Neural cell (in vitro differentiated cells): ENCODE results near the gene SPP2. TPM values are rescaled to one million over a fixed set of nuclear protein-coding genes. Genes with fewer than 3 reads are reported as not detected.

Experiments used
- H2AFZ ChIP-seq: fragments of 200-600, 300-800 bp; sonication (generic), shearing (Covaris generic); 2 replicates; pipeline ENCODE4 v1.6.0; 2014; ENCODE audit warnings: low read depth, mild to moderate bottlenecking, antibody characterized with exemption, low read length, moderate library complexity
- H3F3A ChIP-seq: fragments of 200-600 bp; shearing (Covaris generic); 2 replicates; pipeline ENCODE4 v1.6.1; 2016; ENCODE audit warnings: mild to moderate bottlenecking, moderate library complexity, mixed read lengths, antibody characterized with exemption, low read length; ENCODE audit not compliant: insufficient read depth, poor library complexity, severe bottlenecking
- H3K27ac ChIP-seq: fragments of 200-600, 300-800 bp; sonication (generic), shearing (Covaris generic); 2 replicates; pipeline ENCODE4 v1.5.1; 2014; ENCODE audit warnings: mild to moderate bottlenecking, low read length, moderate library complexity
- H3K27me3 ChIP-seq: fragments of 300-800, 200-600 bp; sonication (generic), shearing (Covaris generic); 2 replicates; pipeline ENCODE4 v1.6.0; 2014; ENCODE audit warnings: mild to moderate bottlenecking, low read depth, low read length, moderate library complexity; ENCODE audit not compliant: insufficient read depth
- H3K36me3 ChIP-seq: fragments of 300-800, 200-600 bp; sonication (generic), shearing (Covaris generic); 2 replicates; pipeline ENCODE4 v1.5.1; 2014; ENCODE audit warnings: mild to moderate bottlenecking, antibody characterized with exemption, low read length, moderate library complexity; ENCODE audit not compliant: insufficient read depth
- H3K4me2 ChIP-seq: fragments of 300-800, 200-600 bp; sonication (generic), shearing (Covaris generic); 2 replicates; pipeline ENCODE4 v1.6.0; 2014; ENCODE audit warnings: mild to moderate bottlenecking, low read length
- H3K4me3 ChIP-seq: fragments of 300-800, 200-600 bp; sonication (generic), shearing (Covaris generic); 2 replicates; pipeline ENCODE4 v1.5.1; 2014; ENCODE audit warnings: mild to moderate bottlenecking, low read length, moderate library complexity
- H3K79me2 ChIP-seq: fragments of 200-600 bp; shearing (Covaris generic); replicated peaks from 2 replicates; pipeline ENCODE4 v1.6.0; 2014; ENCODE audit warnings: mild to moderate bottlenecking, low read length, moderate library complexity; ENCODE audit not compliant: insufficient read depth
- H3K9ac ChIP-seq: fragments of 300-800, 200-600 bp; sonication (generic), shearing (Covaris generic); 2 replicates; pipeline ENCODE4 v1.6.1; 2016; ENCODE audit warnings: mild to moderate bottlenecking, low read length, mixed read lengths
- H3K9me2 ChIP-seq: fragments of 200-600 bp; shearing (Covaris generic); 2 replicates; pipeline ENCODE4 v1.6.1; 2016; ENCODE audit warnings: mild to moderate bottlenecking, low read length, mixed read lengths; ENCODE audit not compliant: insufficient read depth
- H3K9me3 ChIP-seq: fragments of 200-600, 300-800 bp; sonication (generic), shearing (Covaris generic); 2 replicates; pipeline ENCODE4 v1.6.1; 2016; ENCODE audit warnings: mild to moderate bottlenecking, mixed run types, low read length, moderate library complexity, mixed read lengths
- H4K20me1 ChIP-seq: fragments of 200-600 bp; shearing (Covaris generic); 2 replicates; pipeline ENCODE4 v1.6.1; 2016; ENCODE audit warnings: mild to moderate bottlenecking, mixed run types; ENCODE audit not compliant: insufficient read depth
- EP300 ChIP-seq: fragments of 450-650 bp; conservative IDR thresholded peaks from 2 replicates; pipeline ENCODE4 v1.6.1; 2014; ENCODE audit warnings: antibody characterized with exemption, mild to moderate bottlenecking, moderate library complexity; ENCODE audit not compliant: poor library complexity, severe bottlenecking
- EZH2 ChIP-seq: fragments of 200-600, 300-800 bp; shearing (Covaris generic), sonication (generic); IDR thresholded peaks from 2 replicates; pipeline ENCODE4 v1.6.1; 2014; ENCODE audit warnings: antibody characterized with exemption, low read length, borderline replicate concordance, mild to moderate bottlenecking; ENCODE audit not compliant: insufficient read depth, poor library complexity, severe bottlenecking
- MXI1 ChIP-seq: fragments of 450-650 bp; conservative IDR thresholded peaks from 2 replicates; pipeline ENCODE4 v1.6.1; 2014; ENCODE audit warnings: antibody characterized with exemption, mild to moderate bottlenecking; ENCODE audit not compliant: poor library complexity, severe bottlenecking
- POLR2AphosphoS5 ChIP-seq: IDR thresholded peaks from 2 replicates; pipeline ENCODE4 v1.6.1; 2012
- RAD21 ChIP-seq: fragments of 450-650 bp; conservative IDR thresholded peaks from 2 replicates; pipeline ENCODE4 v1.6.1; 2014; ENCODE audit warnings: antibody characterized with exemption, mild to moderate bottlenecking, moderate library complexity
- REST ChIP-seq: IDR thresholded peaks from 2 replicates; pipeline ENCODE4 v1.6.1; 2012; ENCODE audit warnings: borderline replicate concordance
- SMC3 ChIP-seq: fragments of 450-650 bp; conservative IDR thresholded peaks from 2 replicates; pipeline ENCODE4 v1.6.1; 2014; ENCODE audit warnings: antibody characterized with exemption, mild to moderate bottlenecking, moderate library complexity; ENCODE audit not compliant: poor library complexity
- TAF1 ChIP-seq: IDR thresholded peaks from 2 replicates; pipeline ENCODE4 v1.6.1; 2012; ENCODE audit warnings: low read depth
- polyA plus RNA-seq: library from polyadenylated mRNA; depleted of rRNA; stranded (reverse); fragments of >200 nt; gene quantifications from 2 replicates; pipeline ENCODE4 v1.2.3, GENCODE V29; 2014
- TF ChIP-seq, protein P1 (sequence below): fragments of 450-650 bp; IDR thresholded peaks from 2 replicates; pipeline ENCODE4 v1.5.1; 2014; ENCODE audit warnings: antibody characterized with exemption, mild to moderate bottlenecking, moderate library complexity; ENCODE audit not compliant: poor library complexity, severe bottlenecking

The SPP2 gene
- polyA plus RNA-seq, 1 donor from 2014 or later = not detected

- Histone ChIP-seq H3K9ac (no peak overlapping the region), H3K9me3 (no peaks in the 10 kb centered on the region), H3K4me2 (no peak overlapping the region), H3F3A (no peaks in the 10 kb centered on the region), H3K79me2 (no peaks in the 10 kb centered on the region), H3K4me3 (no peak overlapping the region), H3K9me2 (no peaks in the 10 kb centered on the region), H3K36me3 (no peaks in the 10 kb centered on the region), H3K27me3 (no peaks in the 10 kb centered on the region), H2AFZ (no peak overlapping the region), H3K27ac (no peak overlapping the region), H4K20me1 (no peaks in the 10 kb centered on the region)
- no peak for TF ChIP-seq EP300
- no peak for TF ChIP-seq TAF1
- TF ChIP-seq RAD21 = no peak
- no peak for TF ChIP-seq REST
- TF ChIP-seq MXI1 = no peak
- TF ChIP-seq POLR2AphosphoS5 = no peak
- TF ChIP-seq, protein P1, sequence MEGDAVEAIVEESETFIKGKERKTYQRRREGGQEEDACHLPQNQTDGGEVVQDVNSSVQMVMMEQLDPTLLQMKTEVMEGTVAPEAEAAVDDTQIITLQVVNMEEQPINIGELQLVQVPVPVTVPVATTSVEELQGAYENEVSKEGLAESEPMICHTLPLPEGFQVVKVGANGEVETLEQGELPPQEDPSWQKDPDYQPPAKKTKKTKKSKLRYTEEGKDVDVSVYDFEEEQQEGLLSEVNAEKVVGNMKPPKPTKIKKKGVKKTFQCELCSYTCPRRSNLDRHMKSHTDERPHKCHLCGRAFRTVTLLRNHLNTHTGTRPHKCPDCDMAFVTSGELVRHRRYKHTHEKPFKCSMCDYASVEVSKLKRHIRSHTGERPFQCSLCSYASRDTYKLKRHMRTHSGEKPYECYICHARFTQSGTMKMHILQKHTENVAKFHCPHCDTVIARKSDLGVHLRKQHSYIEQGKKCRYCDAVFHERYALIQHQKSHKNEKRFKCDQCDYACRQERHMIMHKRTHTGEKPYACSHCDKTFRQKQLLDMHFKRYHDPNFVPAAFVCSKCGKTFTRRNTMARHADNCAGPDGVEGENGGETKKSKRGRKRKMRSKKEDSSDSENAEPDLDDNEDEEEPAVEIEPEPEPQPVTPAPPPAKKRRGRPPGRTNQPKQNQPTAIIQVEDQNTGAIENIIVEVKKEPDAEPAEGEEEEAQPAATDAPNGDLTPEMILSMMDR = no peak
- no peak for TF ChIP-seq SMC3
- no peak for TF ChIP-seq EZH2
Observed at GRCh38 chr2:234048049-234048448, 2.5 kb upstream of the SPP2 start.

- Histone ChIP-seq H3K27me3 (no peaks in the 10 kb centered on the region), H3K27ac (no peak overlapping the region), H3K4me2 (no peak overlapping the region), H3K79me2 (no peaks in the 10 kb centered on the region), H3K9ac (no peak overlapping the region), H3K9me2 (no peaks in the 10 kb centered on the region), H3K4me3 (no peak overlapping the region), H3K9me3 (no peaks in the 10 kb centered on the region), H2AFZ (no peak overlapping the region), H4K20me1 (no peaks in the 10 kb centered on the region), H3F3A (no peaks in the 10 kb centered on the region), H3K36me3 (no peaks in the 10 kb centered on the region)
- no peak for TF ChIP-seq TAF1
- TF ChIP-seq POLR2AphosphoS5 = no peak
- TF ChIP-seq, protein P1 = no peak
- TF ChIP-seq EZH2 = no peak
- no peak for TF ChIP-seq REST
- no peak for TF ChIP-seq EP300
- no peak for TF ChIP-seq MXI1
- no peak for TF ChIP-seq SMC3
- no peak for TF ChIP-seq RAD21
Observed at GRCh38 chr2:234051374-234052070, 1.0 kb downstream of the SPP2 start.
